ENCODE results near the gene RAPGEF3.

RAPGEF3 gene

GRCh38 chr12:47742253-47742825 lies 16.3 kb downstream of the RAPGEF3 start:
- DNase-seq (ENCODE audit: low read depth) = peak; percentile 68

DNA sequence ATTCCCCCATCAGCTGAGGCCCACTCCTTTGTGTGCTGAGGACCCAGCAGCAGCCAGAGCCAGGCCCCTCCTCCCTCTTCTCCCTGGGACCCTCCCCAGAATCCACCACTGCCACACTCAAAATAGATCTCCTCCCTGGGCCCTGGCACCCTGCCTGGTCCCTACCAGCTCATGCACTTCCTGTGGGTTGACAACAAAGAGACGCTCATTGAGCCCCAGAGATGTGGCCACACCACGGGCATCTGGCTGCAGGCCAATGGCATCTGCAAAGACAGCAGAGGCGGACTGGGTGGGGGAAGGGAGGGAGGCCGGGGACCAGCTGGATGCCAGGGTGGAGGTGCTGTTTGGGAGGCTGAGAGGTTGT lies 17.4 kb downstream of the RAPGEF3 start:
- DNase-seq (ENCODE audit: low read depth) = peak; percentile 33

- DNase-seq (ENCODE audit: low read depth) = no peak
Observed at GRCh38 chr12:47740606-47741339, 17.9 kb downstream of the RAPGEF3 start.

GRCh38 chr12:47739979-47740378 lies 18.7 kb downstream of the RAPGEF3 start:
- DNase-seq (ENCODE audit: low read depth) = no peak

- DNase-seq (ENCODE audit: low read depth) = no peak
Observed at GRCh38 chr12:47739297-47739696, 19.4 kb downstream of the RAPGEF3 start.

DNA sequence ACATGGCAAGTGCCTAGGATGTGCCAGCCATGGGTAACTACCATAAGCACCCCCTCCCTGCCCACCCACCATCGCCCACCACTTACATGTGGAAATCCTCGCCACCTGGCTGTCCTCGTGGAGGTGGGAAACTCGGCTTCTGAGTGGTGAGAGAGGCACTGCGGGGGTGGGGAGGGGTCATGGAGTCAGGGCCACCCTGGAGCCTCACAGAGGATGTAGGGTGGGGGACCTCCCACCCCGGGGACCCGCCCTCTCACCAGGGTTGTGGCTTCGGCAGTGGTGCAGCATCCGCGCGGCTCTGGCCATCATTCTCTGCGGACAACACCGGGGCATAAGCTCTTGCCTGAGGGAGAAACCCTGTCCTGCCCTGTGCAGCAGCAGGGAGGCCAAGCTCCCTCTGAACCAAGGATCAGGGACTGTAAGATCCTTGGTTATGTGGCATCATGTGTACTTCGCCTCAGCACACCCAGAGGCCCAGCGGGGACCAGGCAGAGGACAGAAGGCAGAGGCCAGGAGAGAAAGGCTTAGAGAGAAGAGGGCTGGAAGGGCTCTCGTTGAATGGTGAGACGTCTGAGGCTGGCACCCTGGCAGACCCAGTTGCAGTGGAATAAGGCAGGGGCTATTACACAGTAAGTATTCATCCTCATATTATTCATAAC lies 20.6 kb downstream of the RAPGEF3 start:
- no peak for DNase-seq (ENCODE audit: low read depth)

- DNase-seq (ENCODE audit: low read depth) = no peak
Observed at GRCh38 chr12:47736877-47737676, 21.6 kb downstream of the RAPGEF3 start.

DNA sequence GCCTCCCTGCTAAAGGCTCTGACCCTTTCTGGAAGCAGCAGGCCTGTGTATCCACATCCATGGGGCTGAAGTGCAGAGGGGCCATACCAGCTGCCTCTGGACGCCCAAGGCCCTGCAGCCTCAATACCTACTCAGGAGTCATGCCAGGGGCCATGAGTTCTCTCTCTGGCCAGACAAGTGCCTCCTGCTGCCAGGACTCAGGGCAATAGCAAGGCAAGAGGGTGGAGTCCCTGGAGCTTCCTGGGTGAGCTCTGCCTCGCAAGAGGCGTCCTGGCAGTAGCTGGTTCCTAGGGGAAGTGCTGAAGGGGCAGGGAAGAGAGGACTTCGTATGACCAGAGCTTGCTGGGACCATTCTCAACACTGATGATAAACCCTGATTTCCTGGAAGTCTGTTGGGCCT lies 22.5 kb downstream of the RAPGEF3 start:
- no peak for DNase-seq (ENCODE audit: low read depth)

GRCh38 chr12:47735649-47736048 lies 23.0 kb downstream of the RAPGEF3 start:
- no peak for DNase-seq (ENCODE audit: low read depth)

GRCh38 chr12:47734725-47735480 lies 23.8 kb downstream of the RAPGEF3 start:
- DNase-seq (ENCODE audit: low read depth) = no peak

DNA sequence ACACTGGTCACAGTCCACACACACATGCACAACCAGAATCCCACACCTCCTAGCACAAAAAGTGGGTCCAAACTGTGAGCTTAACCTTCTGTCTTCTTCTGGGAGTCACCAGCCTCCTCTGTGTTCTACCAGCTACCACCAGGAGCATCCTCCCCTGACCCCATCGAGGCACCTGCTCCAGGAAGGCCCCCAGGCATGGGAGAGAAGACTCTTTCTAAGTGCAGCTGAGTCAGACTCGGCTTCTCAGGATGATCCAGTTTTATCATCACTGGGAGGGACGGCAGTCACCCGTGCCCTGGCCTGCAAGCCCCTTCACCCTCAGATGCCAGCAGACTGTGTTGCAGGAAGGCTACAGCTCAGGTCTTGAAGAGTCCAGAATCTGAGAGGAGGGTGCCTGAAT lies 25.5 kb downstream of the RAPGEF3 start:
- DNase-seq (ENCODE audit: low read depth) = no peak

- DNase-seq (ENCODE audit: low read depth) = no peak
Observed at GRCh38 chr12:47732504-47732903, 26.2 kb downstream of the RAPGEF3 start.

- no peak for DNase-seq (ENCODE audit: low read depth)
Observed at GRCh38 chr12:47731723-47732122, 27.0 kb downstream of the RAPGEF3 start.

GRCh38 chr12:47730341-47730744 lies 28.3 kb downstream of the RAPGEF3 start:
- DNase-seq (ENCODE audit: low read depth) = no peak

DNA sequence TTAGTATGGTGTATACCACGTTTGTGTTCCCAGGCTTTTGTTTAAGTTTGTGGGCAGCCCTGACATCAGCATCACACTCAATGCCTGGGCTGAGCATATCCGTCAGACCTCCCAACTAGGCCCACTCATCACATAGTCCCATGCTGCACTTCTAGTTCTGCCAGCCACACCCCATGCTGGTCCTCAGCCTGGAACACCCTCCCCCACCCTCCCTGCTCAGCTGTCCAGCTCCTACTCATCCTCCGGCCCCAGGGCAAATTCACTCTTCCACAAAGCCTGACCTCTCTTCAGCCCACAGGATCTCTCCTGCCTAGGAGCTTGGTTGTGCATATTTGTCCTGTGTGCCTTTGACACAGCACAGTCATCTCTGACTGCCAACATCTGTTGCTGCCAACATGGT lies 29.4 kb downstream of the RAPGEF3 start:
- DNase-seq (ENCODE audit: low read depth) = no peak

- DNase-seq (ENCODE audit: low read depth) = no peak
Observed at GRCh38 chr12:47725893-47726292, 32.8 kb downstream of the RAPGEF3 start.

DNA sequence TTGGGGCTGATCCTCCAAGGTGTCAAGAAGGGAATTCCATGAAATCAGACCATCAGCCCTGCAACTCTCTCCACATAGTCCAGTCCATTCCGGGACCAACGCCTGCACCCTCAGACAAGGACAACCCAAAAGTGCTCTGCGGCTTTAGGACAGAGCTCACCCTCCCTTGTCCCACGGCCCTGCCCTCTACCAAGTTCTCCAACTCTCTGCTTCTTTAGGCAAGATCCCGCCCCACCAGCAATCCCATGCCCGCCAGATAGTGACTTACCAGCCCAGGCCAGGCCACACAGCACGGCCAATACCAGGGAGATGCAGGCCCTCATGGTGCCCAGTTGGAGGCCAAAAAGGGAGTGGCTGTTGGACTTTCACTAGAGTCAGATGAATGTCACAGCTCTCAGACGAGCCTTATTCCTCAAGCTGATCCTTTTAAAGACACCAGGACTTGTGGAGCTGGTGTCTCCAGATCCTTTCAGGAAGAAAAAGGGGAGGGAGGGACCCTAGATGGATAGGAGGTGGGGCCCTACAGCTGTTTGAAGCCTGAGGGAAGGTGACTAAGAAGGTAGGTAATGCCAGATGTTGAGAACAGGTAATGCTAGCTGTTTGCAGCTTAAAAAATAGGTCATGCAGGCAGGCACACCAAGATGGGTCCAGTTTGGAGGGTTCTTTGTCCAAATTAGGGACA lies 33.4 kb downstream of the RAPGEF3 start, which contains the start of gene ENDOU:
Gene ENDOU, minus strand, starts transcription at position 400 of the 682 bp plus-strand sequence. Its CDS starts 77 bp downstream, at position 323.
- DNase-seq (ENCODE audit: low read depth) = no peak

DNA sequence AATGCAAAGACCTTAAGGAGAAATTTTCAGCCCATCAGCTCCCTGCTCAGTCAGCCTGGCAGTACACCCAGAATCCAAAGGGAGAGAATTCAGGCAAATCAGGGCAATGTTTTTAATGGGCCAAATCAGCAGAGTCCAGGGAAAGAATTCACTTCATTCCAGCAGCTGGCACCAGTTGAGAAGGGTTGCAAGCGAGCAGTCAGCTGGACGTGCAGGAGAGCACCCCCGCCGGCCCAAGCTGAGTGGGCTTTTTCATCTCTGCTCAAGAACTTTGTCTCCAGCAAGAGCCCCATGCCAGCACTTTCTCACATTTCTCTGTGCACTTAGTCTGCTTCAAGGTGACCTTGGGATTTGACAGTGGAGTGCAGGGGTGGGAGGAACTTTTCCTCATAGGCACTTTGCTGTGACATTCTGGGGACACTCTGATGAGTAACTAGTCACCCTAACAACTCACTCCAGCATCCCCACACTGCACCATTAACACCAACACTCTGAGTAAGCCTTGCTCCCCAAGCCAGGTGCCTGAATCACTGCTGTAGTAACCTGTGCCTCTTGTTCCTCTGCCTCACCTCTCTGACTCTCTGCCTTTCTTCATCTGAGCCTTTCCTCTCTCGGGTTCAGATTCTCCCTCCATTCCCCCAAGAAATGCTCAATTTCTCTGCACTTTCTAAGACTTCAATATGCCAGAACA lies 35.6 kb downstream of the RAPGEF3 start:
- DNase-seq (ENCODE audit: low read depth) = no peak

DNA sequence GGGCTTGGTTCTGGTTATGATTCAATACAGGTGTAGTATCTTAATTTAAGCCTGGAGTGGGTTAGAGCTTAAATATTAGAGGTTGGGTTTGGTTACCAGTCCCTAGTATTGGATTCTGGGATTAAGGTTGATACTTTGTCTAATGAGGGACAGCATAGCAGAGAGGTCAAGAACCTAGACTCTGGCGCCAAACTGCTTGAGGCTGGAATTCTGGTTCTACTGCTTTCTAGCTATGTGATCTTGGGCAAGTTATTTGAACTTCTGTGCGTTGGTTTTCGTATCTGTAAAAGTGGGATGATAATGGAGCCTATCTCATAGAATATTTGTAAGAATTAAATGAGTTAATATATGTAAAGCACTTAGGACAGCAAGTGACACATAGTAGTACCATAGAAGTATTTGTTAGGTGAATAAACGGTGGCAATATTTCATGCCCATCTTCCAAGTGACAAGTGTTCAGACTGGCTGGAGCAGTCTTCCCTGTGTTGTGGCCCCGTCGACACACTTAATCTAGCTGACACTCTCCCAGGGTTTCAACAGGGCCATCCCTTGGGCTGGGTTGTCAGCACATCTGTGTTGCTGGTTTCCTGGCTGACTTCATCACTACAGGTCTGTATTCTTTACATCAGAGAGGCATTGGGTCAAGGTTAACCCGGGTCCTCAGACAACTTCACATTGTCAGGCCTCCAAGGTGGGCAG lies 36.4 kb downstream of the RAPGEF3 start:
- DNase-seq (ENCODE audit: low read depth) = no peak

DNA sequence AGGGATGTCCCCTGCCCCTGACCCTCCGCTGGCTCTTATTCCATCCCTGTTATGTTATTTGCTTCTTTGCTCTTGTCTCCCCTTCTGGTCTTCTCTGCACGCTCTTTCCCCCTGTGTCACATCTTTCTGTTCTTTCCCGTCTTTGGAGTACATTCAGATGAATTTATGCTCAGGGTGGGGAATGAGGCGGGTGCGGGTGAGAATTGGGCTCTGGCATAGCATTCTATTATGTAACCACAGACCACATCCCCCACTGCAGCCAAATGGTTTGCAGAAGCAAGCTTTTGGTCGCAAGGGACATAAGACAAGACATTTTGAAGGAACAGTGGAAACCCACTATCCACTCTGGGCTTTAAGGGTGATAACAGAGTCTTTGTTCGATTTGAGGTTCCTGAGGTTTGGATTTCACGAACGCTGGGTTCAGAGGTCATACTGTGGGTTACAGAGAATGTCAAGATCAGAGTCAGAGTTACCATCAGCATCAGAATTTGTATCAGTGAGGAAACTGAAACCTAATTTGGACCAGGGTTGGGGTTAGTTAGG lies 37.2 kb downstream of the RAPGEF3 start:
- no peak for DNase-seq (ENCODE audit: low read depth)
